ENCODE data around the gene ITGB6.

ITGB6 gene

GRCh38 chr2:160085662-160086061 lies 114.4 kb downstream of the ITGB6 start:
- no peak for DNase-seq
- TF ChIP-seq CTCF (IDR thresholded peaks at IDR 0.05; ENCODE audit: low read depth, low read length, missing control alignments): peak; percentile 37
- H3K4me3 ChIP-seq (ENCODE audit: low read depth, low read length): no peak overlapping the region
- no peak overlapping the region for H3K27ac ChIP-seq
- in situ Hi-C loops (cut with HindIII; ENCODE audit: low pct_ligation_motif_present, low sequenced_read_pairs): no loop called here
- H3K27me3 ChIP-seq (replicated peaks): no peaks in the 10 kb centered on the region
- H3K36me3 ChIP-seq (replicated peaks): no peaks in the 10 kb centered on the region

DNA sequence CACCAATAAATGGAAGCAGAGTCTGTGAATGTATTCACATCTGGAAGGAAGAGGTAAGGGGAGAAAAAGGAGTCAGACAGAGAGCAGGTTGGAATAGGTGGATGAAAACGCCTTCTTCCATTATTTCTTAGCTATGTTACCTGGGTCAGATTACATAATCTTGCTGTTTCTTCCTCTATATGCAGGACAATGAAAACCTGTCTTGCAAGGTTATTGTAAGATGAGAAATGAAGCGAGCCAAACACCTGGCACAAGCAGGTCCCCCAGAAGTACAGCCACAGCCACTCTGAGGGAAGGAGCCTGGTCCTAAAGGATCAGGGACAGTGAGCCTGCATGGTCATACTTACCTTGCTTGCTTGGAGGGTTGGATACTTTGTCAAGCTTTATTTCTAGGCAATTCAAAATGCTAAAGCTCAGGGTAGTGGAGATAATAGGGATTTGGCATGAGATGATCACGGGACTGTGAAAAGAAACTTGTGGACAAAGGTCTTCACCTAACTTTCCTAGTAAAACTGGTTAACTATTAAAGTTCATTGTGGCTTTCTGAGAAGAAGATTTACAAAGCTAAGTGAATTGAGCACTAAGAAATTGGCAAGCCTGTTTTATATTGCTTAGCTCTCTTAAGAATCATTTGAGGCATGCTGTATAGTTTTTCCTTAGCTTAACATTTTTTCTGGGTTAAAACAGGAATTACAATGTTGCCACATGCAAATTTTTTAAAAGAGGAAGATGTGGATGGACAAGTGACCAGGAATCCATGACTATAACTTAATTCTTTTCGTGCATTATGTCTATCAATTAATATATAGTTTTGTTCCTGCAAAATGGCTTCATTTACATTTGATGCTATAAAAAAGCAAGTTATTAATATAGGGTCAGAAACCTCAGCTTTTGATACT lies 121.9 kb downstream of the ITGB6 start:
- in situ Hi-C loops (cut with HindIII; ENCODE audit: low pct_ligation_motif_present, low sequenced_read_pairs): no loop called here
- Histone ChIP-seq H3K4me3 (ENCODE audit: low read depth, low read length) (no peak overlapping the region), H3K27ac (no peak overlapping the region), H3K36me3 (replicated peaks) (no peaks in the 10 kb centered on the region), H3K27me3 (replicated peaks) (no peaks in the 10 kb centered on the region)
- DNase-seq: no peak
- TF ChIP-seq CTCF (IDR thresholded peaks at IDR 0.05; ENCODE audit: low read depth, low read length, missing control alignments): no peak

GRCh38 chr2:160076914-160077313 lies 123.2 kb downstream of the ITGB6 start:
- Histone ChIP-seq H3K36me3 (replicated peaks) (no peaks in the 10 kb centered on the region), H3K27ac (no peak overlapping the region), H3K27me3 (replicated peaks) (no peaks in the 10 kb centered on the region), H3K4me3 (ENCODE audit: low read depth, low read length) (no peak overlapping the region)
- in situ Hi-C loops (cut with HindIII; ENCODE audit: low pct_ligation_motif_present, low sequenced_read_pairs): no loop called here
- no peak for TF ChIP-seq CTCF (IDR thresholded peaks at IDR 0.05; ENCODE audit: low read depth, low read length, missing control alignments)
- no peak for DNase-seq

DNA sequence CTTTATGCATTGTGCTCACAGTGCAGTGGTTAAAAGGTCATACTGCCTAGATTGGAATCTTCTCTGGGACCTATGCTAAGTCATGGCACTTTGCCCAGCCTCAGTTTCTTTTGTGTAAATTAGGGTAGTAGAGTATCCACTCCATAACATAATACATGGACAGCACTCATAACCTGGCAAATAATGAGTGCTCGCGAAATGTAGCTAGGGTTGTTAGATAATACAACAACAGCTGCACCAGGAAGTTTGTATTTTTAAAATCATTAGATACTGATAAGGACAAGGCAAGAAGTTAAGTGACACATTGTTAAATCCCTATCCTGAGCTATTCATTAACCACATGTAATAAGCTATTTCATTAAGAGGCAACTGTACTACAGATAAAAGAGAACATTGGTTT lies 123.8 kb downstream of the ITGB6 start:
- Histone ChIP-seq H3K36me3 (replicated peaks) (no peaks in the 10 kb centered on the region), H3K27me3 (replicated peaks) (no peaks in the 10 kb centered on the region), H3K4me3 (ENCODE audit: low read depth, low read length) (no peak overlapping the region), H3K27ac (no peak overlapping the region)
- in situ Hi-C loops (cut with HindIII; ENCODE audit: low pct_ligation_motif_present, low sequenced_read_pairs): no loop called here
- no peak for TF ChIP-seq CTCF (IDR thresholded peaks at IDR 0.05; ENCODE audit: low read depth, low read length, missing control alignments)
- no peak for DNase-seq

DNA sequence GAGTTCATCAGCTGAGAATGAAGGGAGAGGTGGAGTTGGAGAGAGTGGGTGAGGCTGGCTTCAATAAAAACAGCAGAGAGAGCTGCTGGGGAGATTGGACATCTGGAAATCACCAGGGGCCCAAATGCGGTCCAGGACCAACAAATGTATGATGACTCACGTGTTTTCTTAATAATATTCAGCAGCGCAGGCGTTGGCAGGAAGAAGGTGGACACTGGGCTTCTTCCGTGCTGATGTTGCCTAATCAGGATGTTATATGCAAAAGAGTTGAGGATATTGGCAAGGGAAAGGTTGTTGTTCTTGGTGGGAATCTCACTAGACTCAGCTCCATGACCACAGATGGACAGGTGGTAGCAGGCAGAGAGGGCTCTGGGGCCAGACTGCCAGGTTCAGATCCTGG lies 124.9 kb downstream of the ITGB6 start:
- Histone ChIP-seq H3K27me3 (replicated peaks) (no peaks in the 10 kb centered on the region), H3K36me3 (replicated peaks) (no peaks in the 10 kb centered on the region), H3K27ac (peak overlapping the region; percentile 41), H3K4me3 (ENCODE audit: low read depth, low read length) (no peak overlapping the region)
- in situ Hi-C loops (cut with HindIII; ENCODE audit: low pct_ligation_motif_present, low sequenced_read_pairs): no loop called here
- no peak for TF ChIP-seq CTCF (IDR thresholded peaks at IDR 0.05; ENCODE audit: low read depth, low read length, missing control alignments)
- DNase-seq: peak; percentile 95
